ENCODE data around the gene PRRT2. TPM values are rescaled to one million over a fixed set of nuclear protein-coding genes. Genes with fewer than 3 reads are reported as not detected.

The PRRT2 gene
- 3.0 and 3.8 TPM in 2 replicates for total RNA-seq (2013; cell fraction: nucleolus; rRNA removed)
- total RNA-seq (2014; rRNA removed) (not detected in 2 replicates), total RNA-seq (2014; rRNA removed; fragmentation: Illumina TruSeq; extraction: Trizol) (0.09 TPM in 1 of 2 replicates, not detected in the other), total RNA-seq (2021) (0.35 and 0.49 TPM in 2 replicates), polyA plus RNA-seq (2011; rRNA removed) (0.10 and 0.12 TPM in 2 replicates), polyA plus RNA-seq (2014; fragmentation: Illumina TruSeq; extraction: Trizol) (0.16 TPM in 1 of 2 replicates, not detected in the other), polyA plus RNA-seq (2014; fragmentation: Nextera tagmentation; extraction: Ambion mirVana) (not detected), polyA plus RNA-seq (2014; rRNA removed) (0.12 and 0.22 TPM in 2 replicates), polyA plus RNA-seq (2016; fragmentation: Nextera tagmentation; extraction: Ambion mirVana) (under 1 TPM; 0.08 to 0.11 TPM), polyA minus RNA-seq (2011; rRNA and poly(A)+ RNA removed) (0.07 and 0.46 TPM in 2 replicates), Bru-seq, nascent RNA (percentile 37 among the genes with signal in this experiment), BruChase-seq, experiment 1, labeled RNA remaining after a 6-hour chase (percentile 36 among the genes with signal in this experiment), BruChase-seq, experiment 2, labeled RNA remaining after a 2-hour chase (percentile 31 among the genes with signal in this experiment)
- 0.13 TPM for polyA plus RNA-seq (2011; ENCODE audit: low read depth)
- polyA plus RNA-seq (2011; cell fraction: cytosol; rRNA removed): 0.12 and 0.13 TPM in 2 replicates
- polyA plus RNA-seq (2011; cell fraction: nucleus; rRNA removed): 3.2 and 3.5 TPM in 2 replicates
- 0.63 and 0.68 TPM in 2 replicates for polyA plus RNA-seq (2012)
- not detected in 2 replicates for polyA minus RNA-seq (2011; cell fraction: cytosol; rRNA and poly(A)+ RNA removed)
- polyA minus RNA-seq (2011; cell fraction: nucleus; rRNA and poly(A)+ RNA removed): 0.48 and 1.1 TPM in 2 replicates
- long read RNA-seq, experiment 1: 0 reads
- long read RNA-seq, experiment 2: 0 reads

GRCh38 chr16:29811896-29812665 lies at the start of gene PRRT2:
PRRT2 (plus strand) TSS chr16:29812193; CDS start chr16:29813055, 862 bp downstream.
- TF ChIP-seq EGR1 (IDR thresholded peaks at IDR 0.05; ENCODE audit: borderline replicate concordance in 1 of 2, low read depth in 2 of 2, low read length in 2 of 2) (peak in 1 of 2 experiments; percentile 64; a peak in 2 of 3 replicates), KLF5 (IDR thresholded peaks at IDR 0.05; ENCODE audit: partially characterized antibody) (no peak), JUNB (IDR thresholded peaks at IDR 0.05) (no peak), BMI1 (IDR thresholded peaks at IDR 0.05; ENCODE audit: borderline replicate concordance) (peak; percentile 64; the same call in 1 of the 2 replicates)
- TF ChIP-seq, protein P1, sequence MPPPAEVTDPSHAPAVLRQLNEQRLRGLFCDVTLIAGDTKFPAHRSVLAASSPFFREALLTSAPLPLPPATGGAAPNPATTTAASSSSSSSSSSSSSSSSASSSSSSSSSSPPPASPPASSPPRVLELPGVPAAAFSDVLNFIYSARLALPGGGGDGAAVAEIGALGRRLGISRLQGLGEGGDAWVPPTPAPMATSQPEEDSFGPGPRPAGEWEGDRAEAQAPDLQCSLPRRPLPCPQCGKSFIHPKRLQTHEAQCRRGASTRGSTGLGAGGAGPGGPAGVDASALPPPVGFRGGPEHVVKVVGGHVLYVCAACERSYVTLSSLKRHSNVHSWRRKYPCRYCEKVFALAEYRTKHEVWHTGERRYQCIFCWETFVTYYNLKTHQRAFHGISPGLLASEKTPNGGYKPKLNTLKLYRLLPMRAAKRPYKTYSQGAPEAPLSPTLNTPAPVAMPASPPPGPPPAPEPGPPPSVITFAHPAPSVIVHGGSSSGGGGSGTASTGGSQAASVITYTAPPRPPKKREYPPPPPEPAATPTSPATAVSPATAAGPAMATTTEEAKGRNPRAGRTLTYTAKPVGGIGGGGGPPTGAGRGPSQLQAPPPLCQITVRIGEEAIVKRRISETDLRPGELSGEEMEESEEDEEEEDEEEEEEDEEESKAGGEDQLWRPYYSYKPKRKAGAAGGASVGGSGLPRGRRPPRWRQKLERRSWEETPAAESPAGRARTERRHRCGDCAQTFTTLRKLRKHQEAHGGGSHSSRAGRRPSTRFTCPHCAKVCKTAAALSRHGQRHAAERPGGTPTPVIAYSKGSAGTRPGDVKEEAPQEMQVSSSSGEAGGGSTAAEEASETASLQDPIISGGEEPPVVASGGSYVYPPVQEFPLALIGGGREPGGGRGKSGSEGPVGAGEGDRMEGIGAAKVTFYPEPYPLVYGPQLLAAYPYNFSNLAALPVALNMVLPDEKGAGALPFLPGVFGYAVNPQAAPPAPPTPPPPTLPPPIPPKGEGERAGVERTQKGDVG (CRISPR knock-in tag; IDR thresholded peaks at IDR 0.05): no peak
- Histone ChIP-seq H3K36me3 (ENCODE audit: control insufficient read depth in 2 of 2, insufficient read depth in 2 of 2, low read length in 1 of 2) (peaks cover 7 to 13% of the 10 kb centered on the region in 2 experiments; a peak in 2 of 4 replicates), H3K27me3 (replicated peaks in 1 of 2; ENCODE audit: control insufficient read depth in 2 of 2, insufficient read depth in 2 of 2, low read length in 1 of 2) (no peaks in the 10 kb centered on the region), H3K27ac (ENCODE audit: control insufficient read depth, insufficient read depth) (no peak within 1 kb of the TSS), H3K79me2 (ENCODE audit: control insufficient read depth, insufficient read depth, low read length) (peaks cover 30% of the 10 kb centered on the region), H3K9me3 (replicated peaks; ENCODE audit: control insufficient read depth, insufficient read depth, low read length) (no peaks in the 10 kb centered on the region), H2AFZ (ENCODE audit: control insufficient read depth, low read depth, low read length) (no peak within 1 kb of the TSS), H3K9ac (ENCODE audit: control insufficient read depth, insufficient read depth, low read length) (peak within 1 kb of the TSS; percentile 32; the same call in 1 of the 2 replicates), H3K4me1 (ENCODE audit: control insufficient read depth, insufficient read depth, low read length) (peaks cover 30% of the 10 kb centered on the region), H3K4me3 (peak within 1 kb of the TSS; percentile 85), H4K20me1 (ENCODE audit: control insufficient read depth, insufficient read depth) (no peaks in the 10 kb centered on the region), H3K4me2 (ENCODE audit: control insufficient read depth, insufficient read depth) (peak within 1 kb of the TSS; percentile 99)
- intact Hi-C loops (cut with micrococcal nuclease; ENCODE audit: unreplicated experiment) (no loop called here), in situ Hi-C loops (cut with MboI) (no loop called here)
- ChIA-PET SMC1A (ENCODE audit: uncharacterized antibody, unreplicated experiment) (interaction anchor here (1.4 to 2.1 kb wide), 2 partner anchors 36 to 80 kb away, joined by 4 read pairs; no protein-coding TSS in a partner anchor), POLR2A (interaction anchor here (0.6 to 1.7 kb wide), 4 partner anchors 8 to 59 kb away, joined by 3 to 9 read pairs (median 6); partner anchors contain the start of gene MVP), RAD21 (ENCODE audit: unreplicated experiment) (interaction anchor here (0.6 to 1.1 kb wide), 2 partner anchors 8 to 264 kb away, joined by 3 read pairs; partner anchors contain the start of gene MVP), CTCF (interaction anchor here (1.3 kb wide), 2 partner anchors 31 to 36 kb away, joined by 3 to 6 read pairs; no protein-coding TSS in a partner anchor)
- no peak for DNase-seq (ENCODE audit: low read depth, low spot score)
- 0 out of 3 replicates have a peak, but pooled peaks have one; percentile 0 for ATAC-seq
- no peak for FAIRE-seq
- no TSS peak for BruUV-seq (replicated peaks)
- 9% methylated on average over 42 of the region's 69 CpGs for WGBS (ENCODE audit: insufficient coverage, insufficient replicate concordance, low lambda C conversion rate, missing lambda C conversion rate)

All from GM12878 (cell line).